ENCODE data around the gene SEPSECS. TPM values are rescaled to one million over a fixed set of nuclear protein-coding genes. Genes with fewer than 3 reads are reported as not detected.

SEPSECS gene
- 14.8 TPM for total RNA-seq

DNA sequence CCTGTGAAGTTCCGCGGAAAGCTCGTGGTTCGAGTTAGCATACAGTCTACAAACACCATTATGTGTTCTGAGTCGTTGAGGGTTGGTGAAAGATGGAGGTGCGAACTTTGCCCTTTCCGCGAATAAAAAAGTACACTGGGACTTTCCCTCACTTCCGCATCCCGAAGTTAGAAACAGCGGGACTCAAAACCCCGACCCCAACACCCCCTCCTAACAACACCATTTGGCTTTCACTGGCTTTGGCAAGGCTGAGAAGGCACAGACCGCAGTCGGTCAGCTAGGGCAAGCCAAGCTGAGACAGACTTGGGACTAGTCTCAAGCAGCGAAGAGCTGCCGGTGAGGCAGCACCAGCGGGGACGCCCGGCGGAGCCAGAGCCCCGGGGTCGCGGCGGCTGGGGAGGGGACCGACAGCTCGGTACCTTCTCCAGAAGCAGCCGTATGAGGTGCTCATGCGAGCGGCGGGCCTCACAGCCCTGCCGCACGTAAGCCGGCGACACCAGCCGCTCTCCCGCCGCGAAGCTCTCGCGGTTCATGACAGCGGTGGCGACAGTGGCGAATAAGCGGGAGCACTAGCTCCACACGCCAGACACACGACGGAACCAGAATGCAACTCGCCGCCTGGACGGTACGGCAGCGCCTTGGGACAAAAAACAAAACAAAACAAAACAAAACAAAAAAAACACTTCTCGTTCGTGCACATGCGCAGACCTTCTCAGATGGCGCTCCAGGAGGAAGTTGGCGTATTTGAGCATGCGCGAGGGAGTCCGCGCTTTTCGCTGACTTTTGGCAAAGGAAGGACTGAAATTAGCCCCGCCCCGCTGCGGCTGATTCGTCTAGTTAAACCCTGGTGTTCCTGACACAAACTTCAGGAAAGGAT, at the start of gene SEPSECS:
SEPSECS (minus strand) TSS at position 613 of the 877 bp plus-strand sequence; CDS start at position 533, 80 bp downstream.
- DNase-seq, result peak; percentile 88

DNA sequence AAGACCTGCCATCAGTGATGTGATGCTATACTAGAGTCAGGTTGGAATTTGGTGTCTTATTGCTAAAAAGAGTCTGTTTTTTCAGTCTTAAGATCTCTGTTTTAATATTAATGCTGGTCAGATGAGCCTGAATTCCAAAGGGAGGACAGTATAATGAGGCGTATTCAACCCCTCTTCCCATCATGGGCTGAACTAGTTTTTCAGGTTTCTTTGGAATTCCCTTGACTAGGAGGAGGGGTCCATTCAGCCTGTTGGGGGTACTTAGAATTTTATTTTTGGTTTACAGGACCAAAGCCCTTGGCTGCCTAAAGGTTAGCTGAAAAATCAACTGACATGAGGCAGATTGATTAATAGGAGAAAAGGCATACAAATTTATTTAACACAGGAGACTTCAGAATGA, 49.5 kb upstream of the SEPSECS start:
- DNase-seq, result no peak

- DNase-seq, result no peak
Measured at GRCh38 chr4:25207997-25208396, 47.7 kb upstream of the SEPSECS start.

DNA sequence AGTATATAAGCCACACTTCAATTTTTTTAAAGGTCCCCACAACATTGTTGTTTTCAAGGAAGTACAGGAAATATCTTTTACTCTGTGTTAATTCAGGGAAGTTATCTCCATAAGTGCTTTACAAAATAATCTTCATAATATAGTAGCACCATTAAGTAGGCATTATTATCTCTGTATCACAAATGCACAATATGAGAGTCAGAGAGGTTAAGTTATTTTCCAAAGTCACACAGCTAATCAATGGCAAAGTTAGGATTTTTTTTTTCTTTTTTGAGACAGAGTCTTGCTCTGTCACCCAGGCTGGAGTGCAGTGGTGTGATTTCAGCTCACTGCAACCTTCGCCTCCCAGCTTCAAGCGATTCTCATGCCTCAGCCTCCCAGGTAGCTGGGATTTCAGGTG, 38.5 kb upstream of the SEPSECS start:
- no peak for DNase-seq

- no peak for DNase-seq
Measured at GRCh38 chr4:25190407-25190806, 30.2 kb upstream of the SEPSECS start.

- no peak for DNase-seq
Measured at GRCh38 chr4:25184056-25184455, 23.8 kb upstream of the SEPSECS start.

- DNase-seq, result no peak
Measured at GRCh38 chr4:25182937-25183336, 22.7 kb upstream of the SEPSECS start.

DNA sequence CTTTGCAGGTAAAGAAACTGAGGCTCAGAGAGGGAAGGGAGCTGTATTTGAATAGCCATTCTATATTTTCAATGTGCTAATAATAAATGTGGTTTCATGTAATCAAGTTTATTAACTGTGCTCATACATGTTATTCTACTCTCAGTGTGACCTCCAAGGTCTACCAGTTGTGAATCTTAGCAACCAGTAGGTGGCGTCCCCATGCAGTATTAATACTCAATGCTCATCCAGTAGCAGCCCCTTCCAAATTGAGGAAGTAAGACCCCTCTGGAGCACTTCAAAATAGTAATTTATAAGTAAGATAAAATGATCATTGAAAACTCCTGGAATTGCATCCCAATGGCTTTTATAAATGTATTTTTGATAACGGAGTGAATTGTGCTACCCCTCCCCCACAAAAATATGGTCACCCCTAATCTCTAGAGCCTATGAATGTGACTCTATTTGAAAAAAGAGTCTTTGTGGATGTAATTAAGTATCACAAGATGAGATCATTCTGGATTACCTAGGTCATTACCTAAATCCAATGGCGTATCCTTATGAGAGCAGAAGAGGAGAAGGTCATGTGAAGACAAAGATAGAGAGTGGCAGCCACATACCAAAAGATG, 20.4 kb upstream of the SEPSECS start:
- DNase-seq, result no peak

DNA sequence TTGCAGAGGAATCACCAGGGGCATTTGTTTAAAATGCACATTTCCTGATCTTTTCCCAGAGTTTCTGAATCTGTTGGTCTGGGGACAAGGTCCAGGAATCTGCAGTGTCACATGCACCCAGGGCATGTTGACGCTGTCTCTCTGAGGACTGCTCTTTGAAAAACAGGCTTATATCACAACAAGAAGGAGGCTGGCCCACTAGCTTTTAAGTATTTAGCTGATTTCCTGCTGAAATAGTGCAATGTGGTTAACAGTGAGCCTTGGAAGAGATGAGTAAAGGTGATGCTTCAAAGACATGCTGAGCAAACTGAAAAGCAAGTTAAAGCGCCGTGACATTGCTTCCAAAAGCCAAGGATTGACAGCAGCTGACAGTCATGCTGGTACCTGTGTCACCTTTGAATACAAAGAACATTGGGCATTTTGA, 18.6 kb upstream of the SEPSECS start:
- DNase-seq, result no peak

GRCh38 chr4:25177147-25177546, 16.9 kb upstream of the SEPSECS start:
- no peak for DNase-seq

DNA sequence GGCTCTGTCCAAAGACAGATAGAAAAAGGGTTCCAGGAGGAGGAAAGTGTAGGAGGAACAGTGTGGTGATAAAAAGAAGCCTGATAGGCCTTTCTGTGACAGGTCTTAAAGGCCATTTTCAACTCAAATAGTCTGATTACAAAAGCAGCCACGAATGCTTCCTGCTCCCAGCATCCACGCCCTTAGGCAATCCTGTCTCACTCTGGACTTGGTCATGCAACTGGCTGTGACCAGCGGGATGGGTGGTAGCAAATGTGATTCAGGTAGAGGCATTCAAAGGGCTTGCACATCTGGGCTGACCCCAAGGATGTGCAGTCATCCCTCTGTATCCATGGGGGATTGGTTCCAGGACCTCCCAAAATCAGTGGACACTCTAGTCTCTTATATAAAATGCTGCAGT, 14.4 kb upstream of the SEPSECS start:
- DNase-seq, result no peak

- DNase-seq, result peak; percentile 66
Measured at GRCh38 chr4:25172961-25173915, 13.0 kb upstream of the SEPSECS start.

- no peak for DNase-seq
Measured at GRCh38 chr4:25171201-25171865, 11.1 kb upstream of the SEPSECS start.

- no peak for DNase-seq
Measured at GRCh38 chr4:25169446-25169845, 9.2 kb upstream of the SEPSECS start.

DNA sequence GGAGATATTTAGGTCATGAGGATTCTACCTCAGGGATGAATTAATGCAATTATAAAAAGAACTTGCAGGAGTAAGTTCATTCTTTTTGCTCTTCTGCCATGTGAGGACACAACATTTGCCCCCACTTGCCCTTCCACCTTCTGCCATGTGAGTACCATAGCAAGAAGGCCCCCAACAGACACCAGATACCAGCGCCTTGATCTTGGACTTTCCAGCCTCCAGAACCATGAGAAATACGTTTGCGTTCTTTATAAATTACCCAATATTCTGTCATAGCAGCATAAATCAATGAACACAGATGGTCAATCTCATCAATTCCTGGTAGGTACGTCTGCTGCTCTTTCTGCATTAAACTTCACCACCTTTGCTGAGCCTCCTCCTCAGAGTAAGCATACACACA, 5.7 kb upstream of the SEPSECS start:
- DNase-seq, result no peak

DNA sequence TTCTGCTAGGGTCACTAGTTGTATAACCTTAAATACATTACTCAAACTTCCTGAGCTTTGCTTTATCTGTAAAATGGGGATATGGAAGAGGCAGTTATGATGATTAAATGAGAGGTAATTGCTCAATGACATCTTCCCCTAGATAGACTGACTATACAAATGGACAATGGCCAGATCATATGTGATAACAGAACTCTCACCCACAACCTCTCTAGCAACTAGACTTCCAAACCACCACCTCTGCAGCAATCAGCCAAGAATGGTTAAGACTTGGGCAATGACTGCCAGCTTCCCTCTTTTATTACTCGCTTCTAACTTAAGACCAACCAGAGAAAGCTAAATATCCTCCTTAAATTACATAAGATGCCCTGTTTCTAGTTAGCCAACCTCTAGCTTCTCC, 2.9 kb upstream of the SEPSECS start:
- DNase-seq, result no peak

DNA sequence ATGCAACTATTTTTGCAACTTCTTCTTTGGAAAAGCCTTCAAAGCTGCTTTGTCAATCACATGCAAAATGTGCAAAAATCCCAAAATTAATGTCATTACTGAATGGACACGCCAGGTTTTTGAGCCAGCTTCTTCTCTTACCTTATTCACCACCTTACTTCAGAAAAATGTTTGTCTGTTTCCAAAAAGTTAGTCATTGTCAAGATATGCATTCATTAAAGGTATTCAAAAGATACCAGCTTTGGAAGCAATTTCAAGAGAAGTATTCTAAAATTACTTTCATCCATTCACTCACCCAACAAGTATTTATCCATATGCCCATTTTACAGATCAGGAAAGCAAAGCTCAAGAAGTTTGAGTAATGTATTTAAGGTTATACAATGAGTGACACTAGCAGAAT, 2.3 kb upstream of the SEPSECS start:
- no peak for DNase-seq

DNA sequence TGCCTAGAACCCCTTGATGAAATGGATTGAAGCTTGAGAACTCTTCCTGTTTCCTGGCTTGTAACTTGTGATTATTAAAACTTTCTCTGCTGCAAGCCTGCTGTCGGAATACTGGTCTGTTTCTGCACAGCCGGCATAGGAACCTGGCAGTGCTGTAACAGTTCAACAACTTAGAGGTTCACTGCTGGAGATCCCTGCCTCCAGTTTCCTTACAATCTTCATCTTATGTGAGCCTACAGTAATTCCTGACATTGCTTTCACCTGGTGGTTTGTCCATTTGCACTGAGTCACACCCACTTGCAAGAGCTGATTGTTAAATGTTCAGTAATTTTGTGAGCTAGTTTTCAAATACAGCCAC, 1.3 kb upstream of the SEPSECS start:
- DNase-seq, result no peak

DNA sequence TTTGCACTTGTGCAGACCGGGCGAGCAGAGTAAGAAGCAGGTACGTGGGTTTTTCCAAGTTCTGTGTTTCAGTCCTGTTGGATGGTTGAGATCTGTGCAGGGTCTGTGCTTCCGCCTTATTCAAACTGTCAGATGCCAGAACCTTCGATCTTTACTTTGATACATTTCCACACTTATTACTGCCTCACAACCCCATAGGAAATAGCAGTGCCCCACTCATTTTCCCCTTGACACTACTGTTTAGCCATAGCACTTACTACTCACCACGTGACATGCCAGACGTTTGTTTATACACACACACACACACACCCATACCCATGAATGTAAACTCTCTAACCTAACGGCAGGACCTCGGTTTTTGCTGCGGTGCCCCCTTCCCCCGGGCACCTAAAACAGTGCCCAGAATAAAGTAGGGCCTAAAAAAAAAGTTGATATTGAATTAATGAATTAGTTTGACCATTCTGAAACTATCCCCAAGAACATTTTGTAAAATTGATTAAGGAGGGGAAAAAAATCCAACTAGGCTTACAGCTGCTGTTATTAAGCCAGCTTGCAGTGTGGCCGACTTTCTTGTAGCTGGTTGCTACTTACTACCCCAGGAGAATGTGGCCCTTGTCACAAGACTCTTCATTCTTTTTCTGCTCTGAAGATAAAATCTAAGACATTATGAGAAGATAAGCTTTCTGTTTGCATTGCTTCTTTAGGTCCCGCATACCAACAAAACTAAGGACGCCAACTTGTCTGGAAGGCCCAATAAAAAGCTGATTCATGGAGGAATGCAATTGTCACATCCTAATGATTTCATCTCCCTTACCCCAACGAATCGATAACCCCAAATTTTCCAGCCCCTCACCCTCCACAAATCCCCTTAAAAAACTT, 704 bp upstream of the SEPSECS start:
- DNase-seq, result no peak

GRCh38 chr4:25158817-25159216, 1.4 kb downstream of the SEPSECS start:
- DNase-seq, result no peak

DNA sequence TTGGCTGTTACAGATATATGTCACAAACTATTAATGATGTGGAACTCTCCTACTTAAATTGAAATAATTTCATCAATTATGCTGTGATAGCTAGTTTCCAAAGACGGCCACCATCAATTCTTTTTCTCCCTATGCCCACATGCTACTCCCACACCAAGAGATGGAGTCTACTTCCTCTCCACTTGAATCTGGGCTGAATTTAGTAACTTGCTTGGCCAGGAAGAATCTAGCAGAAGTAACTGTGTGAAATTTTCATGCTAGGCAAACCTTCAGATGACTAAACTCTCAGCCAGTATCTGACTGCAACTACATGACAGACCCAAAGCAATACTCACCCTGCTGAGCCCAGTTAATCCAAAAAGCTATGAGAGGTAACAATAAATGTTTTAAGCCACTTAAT, 3.2 kb downstream of the SEPSECS start:
- DNase-seq, result no peak

All from occipital lobe (tissue), 2 donors.